GM12892 (cell line): Measurements from ENCODE around the gene RHOH.

Experiments
- DNase-seq: peaks from one replicate; pipeline ENCODE4 v3.0.0; 2011; ENCODE audit not compliant: insufficient read length
- FAIRE-seq: peaks from 2 replicates; lab custom pipeline; 2011; peaks lifted over from hg19 to GRCh38; lab: Jason Lieb, UNC
- POLR2A ChIP-seq: IDR thresholded peaks from 2 replicates; pipeline ENCODE4 v1.6.1; 2011; ENCODE audit warnings: low read depth, low read length, control low read depth
- POLR2AphosphoS5 ChIP-seq: IDR thresholded peaks from 2 replicates; pipeline ENCODE4 v1.6.1; 2011; ENCODE audit warnings: low read depth, low read length, control low read depth
- TAF1 ChIP-seq: IDR thresholded peaks from 2 replicates; pipeline ENCODE4 v1.6.1; 2011; ENCODE audit warnings: low read depth, mild to moderate bottlenecking, control low read depth, low read length, borderline replicate concordance

RHOH gene

GRCh38 chr4:40190880-40191815, 5.7 kb upstream of the RHOH start:
- DNase-seq (no peak), FAIRE-seq (peak; percentile 78)
- TF ChIP-seq TAF1 = no peak
- TF ChIP-seq POLR2A = peak; percentile 50; the same call in 1 of the 2 replicates
- peak; percentile 45; the same call in 1 of the 2 replicates for TF ChIP-seq POLR2AphosphoS5

GRCh38 chr4:40192114-40193015, 4.5 kb upstream of the RHOH start:
- DNase-seq = no peak
- TF ChIP-seq TAF1 = peak; percentile 56
- TF ChIP-seq POLR2AphosphoS5 = peak; percentile 88
- TF ChIP-seq POLR2A = peak; percentile 82
- peak; percentile 96 for FAIRE-seq

- peak; percentile 77; the same call in 1 of the 2 replicates for TF ChIP-seq POLR2AphosphoS5
- TF ChIP-seq POLR2A = peak; percentile 63
- no peak; the same call in 1 of the 2 replicates for TF ChIP-seq TAF1
- no peak for DNase-seq
Measured at GRCh38 chr4:40193016-40193571, 3.7 kb upstream of the RHOH start.

GRCh38 chr4:40193578-40193977, 3.3 kb upstream of the RHOH start:
- peak; percentile 61 for FAIRE-seq
- TF ChIP-seq POLR2A = no peak
- TF ChIP-seq TAF1 = no peak
- no peak for TF ChIP-seq POLR2AphosphoS5
- no peak for DNase-seq

More at GRCh38 chr4:40193016-40193571, 3.7 kb upstream of the RHOH start:
- no peak for FAIRE-seq

GRCh38 chr4:40194602-40195161, 2.1 kb upstream of the RHOH start:
- FAIRE-seq = peak; percentile 86
- TF ChIP-seq POLR2AphosphoS5 = no peak; the same call in 1 of the 2 replicates
- peak; percentile 29; the same call in 1 of the 2 replicates for TF ChIP-seq POLR2A
- peak; percentile 48; the same call in 1 of the 2 replicates for TF ChIP-seq TAF1
- no peak for DNase-seq

GRCh38 chr4:40195182-40196177, 1.4 kb upstream of the RHOH start:
- TF ChIP-seq POLR2A (no peak), POLR2AphosphoS5 (no peak), TAF1 (0 out of 2 replicates have a peak, but pooled peaks have one; percentile 27)
- FAIRE-seq (peak; percentile 76), DNase-seq (no peak)

GRCh38 chr4:40196272-40196671, 559 bp upstream of the RHOH start:
- FAIRE-seq = no peak

GRCh38 chr4:40197879-40198689, 1.3 kb downstream of the RHOH start:
- TF ChIP-seq TAF1 (0 out of 2 replicates have a peak, but pooled peaks have one; percentile 8), POLR2AphosphoS5 (peak; percentile 88), POLR2A (peak; percentile 55; the same call in 1 of the 2 replicates)
- DNase-seq (no peak), FAIRE-seq (peak; percentile 81)

More at GRCh38 chr4:40196272-40196671, 559 bp upstream of the RHOH start:
- DNase-seq = no peak
- TF ChIP-seq POLR2AphosphoS5 = no peak
- TF ChIP-seq TAF1 = no peak
- no peak for TF ChIP-seq POLR2A

GRCh38 chr4:40199179-40199670, 2.4 kb downstream of the RHOH start:
- TF ChIP-seq TAF1 = 0 out of 2 replicates have a peak, but pooled peaks have one; percentile 37
- TF ChIP-seq POLR2A = peak; percentile 37; the same call in 1 of the 2 replicates
- no peak for TF ChIP-seq POLR2AphosphoS5
- DNase-seq (no peak), FAIRE-seq (peak; percentile 90)
